Ectodermal cell (in vitro differentiated cells): ENCODE measurements around the gene PON1.

Source experiments
- H3K27ac ChIP-seq: 2 replicates; pipeline ENCODE4 v1.7.0; 2013; ENCODE audit warnings: mild to moderate bottlenecking, low read depth, low read length; ENCODE audit not compliant: insufficient read depth, poor library complexity, severe bottlenecking
- H3K27me3 ChIP-seq: 2 replicates; pipeline ENCODE4 v1.7.0; 2013; ENCODE audit warnings: mild to moderate bottlenecking, low read length; ENCODE audit not compliant: insufficient read depth, control insufficient read depth, poor library complexity, severe bottlenecking
- H3K36me3 ChIP-seq: one replicate; pipeline ENCODE4 v1.7.0; 2013; ENCODE audit warnings: low read length; ENCODE audit not compliant: control insufficient read depth, insufficient read depth
- H3K4me1 ChIP-seq: one replicate; pipeline ENCODE4 v1.7.0; 2013; ENCODE audit warnings: low read length; ENCODE audit not compliant: control insufficient read depth, insufficient read depth
- H3K4me3 ChIP-seq: 2 replicates; pipeline ENCODE4 v1.7.0; 2013; ENCODE audit warnings: low read depth, low read length, control low read depth; ENCODE audit not compliant: insufficient read depth
- H3K9me3 ChIP-seq: 2 replicates; pipeline ENCODE4 v1.7.0; 2013; ENCODE audit warnings: mild to moderate bottlenecking, low read length, moderate library complexity; ENCODE audit not compliant: control insufficient read depth
- WGBS, 2 experiments: methylation state at CpG; one replicate each; pipeline ENCODE4 v1.1.7; 2013; ENCODE audit warnings: missing lambda C conversion rate in 2 of 2; 5-methylcytosine and 5-hydroxymethylcytosine counted together

Gene PON1

GRCh38 chr7:95264363-95264891 lies 59.9 kb downstream of the PON1 start:
- Histone ChIP-seq H3K27me3 (no peaks in the 10 kb centered on the region), H3K36me3 (no peaks in the 10 kb centered on the region), H3K4me1 (no peaks in the 10 kb centered on the region), H3K27ac (no peak overlapping the region), H3K9me3 (no peaks in the 10 kb centered on the region), H3K4me3 (no peak overlapping the region)
- 95% methylated on average over 6 of the region's 6 CpGs for WGBS, 2 experiments

- no peaks in the 10 kb centered on the region for H3K27me3 ChIP-seq
- no peaks in the 10 kb centered on the region for H3K4me1 ChIP-seq
- no peaks in the 10 kb centered on the region for H3K36me3 ChIP-seq
- H3K27ac ChIP-seq, result no peak overlapping the region
- no peak overlapping the region for H3K4me3 ChIP-seq
- H3K9me3 ChIP-seq, result no peaks in the 10 kb centered on the region
- WGBS, 2 experiments, result 90 to 94% methylated on average over 4 of the region's 4 CpGs
Measured at GRCh38 chr7:95263785-95264362, 60.5 kb downstream of the PON1 start.

GRCh38 chr7:95262875-95263274 lies 61.5 kb downstream of the PON1 start:
- no peak overlapping the region for H3K4me3 ChIP-seq
- WGBS, 2 experiments, result 91% methylated on average over 2 of the region's 2 CpGs; no CpG with 5 or more reads in 1 of the 2 experiments
- no peaks in the 10 kb centered on the region for H3K36me3 ChIP-seq
- H3K4me1 ChIP-seq, result no peaks in the 10 kb centered on the region
- no peaks in the 10 kb centered on the region for H3K9me3 ChIP-seq
- H3K27ac ChIP-seq, result no peak overlapping the region
- H3K27me3 ChIP-seq, result no peaks in the 10 kb centered on the region

- H3K27ac ChIP-seq, result no peak overlapping the region
- no peaks in the 10 kb centered on the region for H3K9me3 ChIP-seq
- no peaks in the 10 kb centered on the region for H3K27me3 ChIP-seq
- no peaks in the 10 kb centered on the region for H3K36me3 ChIP-seq
- H3K4me1 ChIP-seq, result no peaks in the 10 kb centered on the region
- H3K4me3 ChIP-seq, result no peak overlapping the region
Measured at GRCh38 chr7:95261895-95262415, 62.4 kb downstream of the PON1 start.

- Histone ChIP-seq H3K27me3 (no peaks in the 10 kb centered on the region), H3K4me1 (no peaks in the 10 kb centered on the region), H3K9me3 (no peaks in the 10 kb centered on the region), H3K27ac (no peak overlapping the region), H3K4me3 (no peak overlapping the region), H3K36me3 (no peaks in the 10 kb centered on the region)
Measured at GRCh38 chr7:95255691-95256090, 68.6 kb downstream of the PON1 start.

GRCh38 chr7:95253986-95254385 lies 70.3 kb downstream of the PON1 start:
- no peaks in the 10 kb centered on the region for H3K4me1 ChIP-seq
- no peak overlapping the region for H3K4me3 ChIP-seq
- no peak overlapping the region for H3K27ac ChIP-seq
- H3K27me3 ChIP-seq, result no peaks in the 10 kb centered on the region
- no peaks in the 10 kb centered on the region for H3K9me3 ChIP-seq
- no peaks in the 10 kb centered on the region for H3K36me3 ChIP-seq
- WGBS, 2 experiments, result 91 to 100% methylated on average over 1 of the region's 1 CpG

- Histone ChIP-seq H3K4me1 (no peaks in the 10 kb centered on the region), H3K36me3 (no peaks in the 10 kb centered on the region), H3K4me3 (no peak overlapping the region), H3K9me3 (no peaks in the 10 kb centered on the region), H3K27ac (no peak overlapping the region), H3K27me3 (no peaks in the 10 kb centered on the region)
- WGBS, 2 experiments, result no CpG with 5 or more reads among the region's 1 CpG
Measured at GRCh38 chr7:95251966-95252365, 72.4 kb downstream of the PON1 start.

- Histone ChIP-seq H3K4me1 (peaks cover 8% of the 10 kb centered on the region), H3K4me3 (no peak overlapping the region), H3K9me3 (no peaks in the 10 kb centered on the region), H3K27ac (no peak overlapping the region), H3K27me3 (no peaks in the 10 kb centered on the region), H3K36me3 (no peaks in the 10 kb centered on the region)
- 85 to 86% methylated on average over 6 of the region's 6 CpGs for WGBS, 2 experiments
Measured at GRCh38 chr7:95250571-95250970, 73.8 kb downstream of the PON1 start.
